Measurements from ENCODE around the gene RGPD6. TPM values are rescaled to one million over a fixed set of nuclear protein-coding genes. Genes with fewer than 3 reads are reported as not detected.
"Not testable (repeated sequence)": the region's sequence is repeated elsewhere in the genome, so short reads cannot be mapped to it uniquely, and the experiment has no call there.

The RGPD6 gene
- total RNA-seq, 2 experiments from 2014 or later, result 0.16 to 0.38 TPM

DNA sequence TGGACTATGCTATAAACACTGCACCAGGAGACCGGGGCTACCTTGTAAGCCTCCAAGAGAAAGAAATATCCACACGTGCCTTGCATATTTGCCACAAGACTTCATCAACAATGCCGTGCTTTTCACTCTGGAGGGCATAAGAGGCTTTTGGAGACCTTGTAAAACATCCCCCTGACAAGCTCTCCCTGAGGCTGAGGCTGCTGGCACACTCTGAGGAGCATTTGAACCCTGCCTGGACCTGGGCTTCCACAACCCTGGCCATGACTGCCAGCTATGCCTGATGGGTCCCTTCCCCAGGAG, 104.0 kb downstream of the RGPD6 start:
- POLR2A ChIA-PET, result not testable (repeated sequence)

DNA sequence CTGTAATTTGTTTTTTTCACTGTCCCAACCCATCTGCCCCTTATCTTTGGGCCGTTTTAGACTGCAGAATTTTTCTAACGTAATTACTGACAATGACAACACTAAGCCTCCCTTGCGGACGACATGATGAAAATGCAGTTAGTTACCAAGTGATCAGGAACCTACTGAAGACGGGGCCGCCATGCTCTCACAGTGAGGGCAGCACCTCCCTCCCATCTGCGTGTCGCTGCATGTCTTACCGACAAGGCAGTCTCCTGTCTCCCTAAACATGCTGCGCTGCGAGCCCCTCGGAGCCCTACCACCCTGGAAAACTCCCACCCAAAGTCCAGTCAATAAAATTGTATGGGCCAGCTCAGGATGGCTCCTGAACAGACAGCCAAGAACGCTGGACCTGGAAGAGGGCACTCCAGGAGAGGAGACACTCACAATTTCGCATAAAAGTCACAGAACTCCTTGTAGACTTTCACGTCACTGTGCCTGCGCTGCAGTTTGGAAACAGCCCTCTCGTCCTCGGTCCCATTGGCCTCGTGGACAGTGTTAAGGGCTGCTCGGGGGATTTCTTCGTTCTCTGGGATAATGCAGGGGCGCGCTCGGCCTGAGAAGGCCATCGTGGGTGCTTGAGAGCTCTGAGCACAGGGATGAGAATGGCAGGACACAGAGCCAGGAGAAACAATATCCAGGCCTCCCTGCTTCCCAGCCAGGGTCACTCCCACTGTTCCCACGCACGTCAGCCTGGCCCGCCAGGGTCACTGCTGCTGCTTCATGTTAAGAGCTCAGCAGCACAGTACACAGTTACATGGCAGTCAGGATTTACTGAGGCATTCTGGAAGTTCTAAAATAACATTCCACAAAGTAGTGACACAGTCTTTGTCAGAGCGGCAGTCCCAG, 104.6 kb downstream of the RGPD6 start, which contains the start of gene LIMS4:
Gene LIMS4 (minus strand): TSS at position 646 of the 888 bp plus-strand sequence. CDS start 38 bp downstream, at position 608.
- DNase-seq (ENCODE audit: low spot score); POLR2A ChIA-PET; intact Hi-C loops (cut with micrococcal nuclease; ENCODE audit: unreplicated experiment): not testable (repeated sequence)

More for the DNA sequence above, 104.0 kb downstream of the RGPD6 start:
- intact Hi-C loops (cut with micrococcal nuclease; ENCODE audit: unreplicated experiment); H3K27ac ChIP-seq (ENCODE audit: low read depth, low read length, poor library complexity, severe bottlenecking); H2AFZ ChIP-seq (ENCODE audit: low read length); H3K36me3 ChIP-seq (ENCODE audit: insufficient read depth, low read length); H3K4me2 ChIP-seq (ENCODE audit: low read length); CTCF ChIA-PET (ENCODE audit: unreplicated experiment); BruUV-seq (replicated peaks); H4K20me1 ChIP-seq (ENCODE audit: insufficient read depth, low read length); H3K4me1 ChIP-seq (ENCODE audit: insufficient read depth, low read length, poor library complexity, severe bottlenecking); DNase-seq (ENCODE audit: low spot score); H3K79me2 ChIP-seq (ENCODE audit: insufficient read depth, low read depth, low read length); H3K9me2 ChIP-seq (ENCODE audit: insufficient read depth, low read length); H3K9me3 ChIP-seq (ENCODE audit: low read length); H3K4me3 ChIP-seq (ENCODE audit: low read depth, low read length, poor library complexity, severe bottlenecking): not testable (repeated sequence)

DNA sequence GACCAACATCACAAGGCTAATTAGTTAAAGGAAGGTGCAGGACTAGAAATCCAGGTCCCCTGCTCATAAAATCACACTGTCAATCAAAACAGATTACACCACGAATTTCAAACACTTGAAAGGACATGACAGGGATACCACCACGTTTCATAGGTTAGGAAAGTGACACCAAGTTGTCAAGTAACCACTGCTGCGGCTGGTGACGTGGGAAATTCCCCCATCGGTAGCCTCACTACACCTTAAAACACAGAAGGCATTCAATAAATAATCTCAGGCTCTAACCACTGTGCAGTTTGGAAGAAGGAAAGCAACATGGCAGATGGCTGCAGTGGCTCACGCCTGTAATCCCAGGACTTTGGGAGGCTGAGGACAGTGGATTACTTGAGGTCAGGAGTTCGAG, 108.1 kb downstream of the RGPD6 start:
- H3K4me1 ChIP-seq (ENCODE audit: insufficient read depth, low read length, poor library complexity, severe bottlenecking); intact Hi-C loops (cut with micrococcal nuclease; ENCODE audit: unreplicated experiment); DNase-seq (ENCODE audit: low spot score); H4K20me1 ChIP-seq (ENCODE audit: insufficient read depth, low read length); H3K36me3 ChIP-seq (ENCODE audit: insufficient read depth, low read length); H3K79me2 ChIP-seq (ENCODE audit: insufficient read depth, low read depth, low read length); H3K4me2 ChIP-seq (ENCODE audit: low read length); CTCF ChIA-PET (ENCODE audit: unreplicated experiment); BruUV-seq (replicated peaks); POLR2A ChIA-PET; H3K4me3 ChIP-seq (ENCODE audit: low read depth, low read length, poor library complexity, severe bottlenecking); H3K9me3 ChIP-seq (ENCODE audit: low read length); H3K9me2 ChIP-seq (ENCODE audit: insufficient read depth, low read length); H3K27ac ChIP-seq (ENCODE audit: low read depth, low read length, poor library complexity, severe bottlenecking); H2AFZ ChIP-seq (ENCODE audit: low read length): not testable (repeated sequence)

More for the DNA sequence above, 104.6 kb downstream of the RGPD6 start, which contains the start of gene LIMS4:
- H3K27ac ChIP-seq (ENCODE audit: low read depth, low read length, poor library complexity, severe bottlenecking); H3K79me2 ChIP-seq (ENCODE audit: insufficient read depth, low read depth, low read length); BruUV-seq (replicated peaks); H3K4me3 ChIP-seq (ENCODE audit: low read depth, low read length, poor library complexity, severe bottlenecking); H3K4me2 ChIP-seq (ENCODE audit: low read length); H3K4me1 ChIP-seq (ENCODE audit: insufficient read depth, low read length, poor library complexity, severe bottlenecking); H3K9me2 ChIP-seq (ENCODE audit: insufficient read depth, low read length); H4K20me1 ChIP-seq (ENCODE audit: insufficient read depth, low read length); CTCF ChIA-PET (ENCODE audit: unreplicated experiment); H2AFZ ChIP-seq (ENCODE audit: low read length); H3K9me3 ChIP-seq (ENCODE audit: low read length); H3K36me3 ChIP-seq (ENCODE audit: insufficient read depth, low read length): not testable (repeated sequence)

DNA sequence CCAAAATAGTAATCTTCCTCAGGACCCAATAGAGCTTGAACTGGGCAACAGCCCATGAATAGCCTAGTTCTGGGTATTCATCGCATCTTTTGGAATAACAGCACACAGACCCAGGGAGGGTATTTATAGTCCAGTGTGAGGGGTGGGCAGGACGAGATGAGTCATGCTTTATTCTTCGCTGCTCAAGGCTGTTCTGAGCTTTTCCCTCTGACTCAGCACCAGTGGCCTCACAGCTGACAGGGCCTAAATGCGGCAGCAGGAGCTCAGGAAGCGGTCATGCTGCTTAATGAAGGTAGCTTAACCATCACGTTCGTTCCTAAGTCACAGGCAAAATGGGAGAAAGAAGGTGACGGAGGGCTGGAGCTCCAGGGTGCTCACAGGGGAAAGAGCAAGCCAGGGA, 111.7 kb downstream of the RGPD6 start:
- H3K9me3 ChIP-seq (ENCODE audit: low read length); BruUV-seq (replicated peaks); H3K9me2 ChIP-seq (ENCODE audit: insufficient read depth, low read length); H3K4me1 ChIP-seq (ENCODE audit: insufficient read depth, low read length, poor library complexity, severe bottlenecking); H2AFZ ChIP-seq (ENCODE audit: low read length); H3K36me3 ChIP-seq (ENCODE audit: insufficient read depth, low read length); H3K4me2 ChIP-seq (ENCODE audit: low read length); intact Hi-C loops (cut with micrococcal nuclease; ENCODE audit: unreplicated experiment); DNase-seq (ENCODE audit: low spot score); H3K79me2 ChIP-seq (ENCODE audit: insufficient read depth, low read depth, low read length); H3K27ac ChIP-seq (ENCODE audit: low read depth, low read length, poor library complexity, severe bottlenecking); H3K4me3 ChIP-seq (ENCODE audit: low read depth, low read length, poor library complexity, severe bottlenecking); CTCF ChIA-PET (ENCODE audit: unreplicated experiment); H4K20me1 ChIP-seq (ENCODE audit: insufficient read depth, low read length); POLR2A ChIA-PET: not testable (repeated sequence)

Small RNA genes within 50 kb of the gene (small RNA-seq; reads per million reads assigned to genes)
- gene AC108938.1, result not detected

Other genes starting within 250 kb of the RGPD6 start
- gene LIMS4, start 104.4 kb downstream of the RGPD6 start, total RNA-seq (2014; rRNA removed; shearing (Covaris generic)), result not detected in 2 replicates
- gene LIMS4, start 104.4 kb downstream of the RGPD6 start, total RNA-seq (2022), result 0.57 and 1.2 TPM in 2 replicates
- 107 and 125 TPM in 2 replicates for gene BUB1, start 100.8 kb upstream of the RGPD6 start, total RNA-seq (2014; rRNA removed; shearing (Covaris generic))
- 180 and 195 TPM in 2 replicates for gene BUB1, start 100.8 kb upstream of the RGPD6 start, total RNA-seq (2022)
- 1.4 and 2.7 TPM in 2 replicates for gene ACOXL, start 155.4 kb upstream of the RGPD6 start, total RNA-seq (2014; rRNA removed; shearing (Covaris generic))
- 0.81 TPM in 1 of 2 replicates, not detected in the other for gene ACOXL, start 155.4 kb upstream of the RGPD6 start, total RNA-seq (2022)